NCI-H1105 (cell line): Measurements from ENCODE around the gene USP53.
"Not testable (repeated sequence)": the region's sequence is repeated elsewhere in the genome, so short reads cannot be mapped to it uniquely, and the experiment has no call there.

Source experiments
- DNase-seq: peaks from one replicate; lab custom pipeline; 2025; lab: John Stamatoyannopoulos, UW

The USP53 gene

DNA sequence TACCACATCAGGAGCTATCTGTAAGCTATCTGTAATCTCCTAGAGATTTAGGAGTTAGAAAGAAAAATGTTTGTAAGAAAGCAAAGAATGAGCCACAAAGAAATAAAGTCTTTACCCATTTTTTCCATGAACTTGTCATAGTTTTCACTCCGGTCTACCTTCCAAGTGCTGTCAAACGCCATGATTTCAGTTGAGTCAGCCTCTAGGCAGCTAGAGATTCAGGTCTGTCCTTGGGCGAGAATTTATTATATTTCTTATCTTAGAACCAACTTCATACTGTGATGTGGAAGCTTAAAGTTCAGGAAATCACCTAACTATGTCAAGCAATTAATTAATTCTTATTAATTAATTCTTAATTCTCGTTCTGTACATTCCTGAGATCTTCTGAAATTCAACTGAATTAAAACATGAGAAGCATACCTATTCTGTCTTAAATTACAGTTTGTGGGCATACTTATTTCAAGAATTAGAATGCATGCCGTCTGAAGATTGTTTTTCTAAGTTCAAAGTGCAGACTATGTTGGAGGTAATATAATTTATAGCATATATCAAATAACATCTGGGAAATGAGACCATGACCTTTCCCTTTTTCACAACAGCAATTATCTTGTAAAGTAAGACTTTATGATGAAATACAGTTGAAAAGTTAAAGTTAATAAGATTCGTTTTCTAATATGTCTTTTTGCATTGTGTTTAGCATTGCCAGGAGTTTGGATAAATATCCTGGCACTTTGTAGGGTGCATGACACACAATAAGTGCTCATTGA lies 109.6 kb downstream of the USP53 start, which contains the start of gene FABP2:
FABP2 (minus strand) TSS at position 218 of the 767 bp plus-strand sequence; CDS start at position 182, 36 bp downstream.
- no peak for DNase-seq

DNA sequence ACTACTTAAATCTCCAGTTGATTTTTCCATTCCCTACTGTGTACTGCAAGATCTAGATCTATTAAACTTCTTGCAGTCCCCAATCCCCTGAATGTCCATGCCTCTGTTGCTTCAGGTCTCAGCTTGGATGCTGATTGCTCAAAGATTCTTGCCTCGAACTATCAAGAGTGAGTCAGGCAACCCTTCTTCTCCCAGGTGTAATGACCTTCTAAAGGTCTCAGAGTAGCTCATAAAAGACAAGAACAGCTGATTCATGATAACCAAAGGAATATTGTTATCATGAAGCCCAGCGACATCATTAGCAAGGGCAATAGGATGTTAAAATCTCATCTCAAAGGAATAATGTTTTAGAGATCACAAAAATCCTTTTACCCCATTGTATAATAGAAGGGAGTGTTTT lies 116.2 kb downstream of the USP53 start:
- no peak for DNase-seq

DNA sequence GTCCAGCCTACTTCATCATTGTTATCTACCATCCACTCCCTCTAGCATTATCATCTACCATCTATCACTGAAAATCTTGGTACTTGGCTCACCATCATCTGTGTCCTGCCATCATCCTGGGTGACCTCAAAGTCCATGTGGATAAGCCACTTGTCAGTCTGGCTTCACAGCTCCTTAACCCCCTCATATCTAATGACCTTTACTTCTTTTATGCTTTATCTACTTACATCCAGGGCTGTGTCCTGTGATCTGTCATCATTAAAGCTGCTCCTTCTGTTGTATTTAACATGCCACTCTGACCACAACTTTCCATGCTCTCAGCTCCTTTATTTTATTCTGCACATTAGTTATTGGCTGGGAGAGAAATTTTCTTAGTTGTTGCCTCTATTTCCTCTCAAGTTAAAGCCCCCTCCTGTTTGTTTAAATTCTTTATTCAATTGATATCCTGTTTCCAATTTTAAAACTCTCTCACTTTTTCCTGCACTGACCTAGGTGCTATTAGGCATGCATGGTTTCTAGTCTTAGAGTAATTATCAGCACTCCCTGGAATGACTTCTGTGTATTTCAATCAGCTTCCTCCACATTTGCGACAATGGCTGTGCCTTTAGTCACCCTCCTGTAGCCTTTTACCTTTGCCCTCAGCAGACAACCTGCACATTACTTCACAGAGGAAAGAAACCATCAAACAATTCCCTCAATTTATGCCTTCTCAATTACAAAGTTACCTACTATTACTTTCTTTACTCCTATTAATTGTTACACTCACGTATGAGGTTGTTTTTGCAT lies 117.5 kb downstream of the USP53 start:
- no peak for DNase-seq

DNA sequence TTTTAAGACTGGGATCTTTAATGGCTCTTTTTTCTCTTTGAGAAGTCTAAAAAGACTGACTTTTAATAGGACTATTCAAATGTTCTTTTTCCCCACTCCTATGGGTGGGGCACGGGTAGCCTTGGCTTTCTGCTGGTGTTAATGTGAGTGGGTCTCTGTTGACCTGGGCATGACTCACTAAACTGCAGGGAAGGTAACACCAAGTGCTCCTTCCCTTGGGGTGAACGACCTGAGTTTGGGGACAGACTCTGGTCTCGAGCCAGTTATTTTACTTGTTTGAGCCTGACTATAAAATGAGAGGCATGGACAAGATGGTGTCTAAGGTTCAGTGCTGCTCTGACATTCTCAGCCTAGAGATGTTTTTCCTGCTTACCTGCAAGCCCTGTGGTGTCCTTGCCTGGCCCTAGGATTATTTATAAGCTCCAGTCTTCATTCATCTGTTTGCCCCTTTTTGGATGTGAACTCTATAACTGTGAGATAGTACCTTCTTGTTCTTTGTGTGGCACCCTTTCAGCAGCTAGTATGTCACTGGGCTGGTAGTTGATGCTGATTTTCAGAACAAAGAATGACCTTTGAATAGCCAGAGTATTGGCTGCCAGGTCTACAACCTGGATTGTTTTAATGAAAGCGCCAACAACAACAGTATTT lies 123.9 kb downstream of the USP53 start:
- DNase-seq = not testable (repeated sequence)

DNA sequence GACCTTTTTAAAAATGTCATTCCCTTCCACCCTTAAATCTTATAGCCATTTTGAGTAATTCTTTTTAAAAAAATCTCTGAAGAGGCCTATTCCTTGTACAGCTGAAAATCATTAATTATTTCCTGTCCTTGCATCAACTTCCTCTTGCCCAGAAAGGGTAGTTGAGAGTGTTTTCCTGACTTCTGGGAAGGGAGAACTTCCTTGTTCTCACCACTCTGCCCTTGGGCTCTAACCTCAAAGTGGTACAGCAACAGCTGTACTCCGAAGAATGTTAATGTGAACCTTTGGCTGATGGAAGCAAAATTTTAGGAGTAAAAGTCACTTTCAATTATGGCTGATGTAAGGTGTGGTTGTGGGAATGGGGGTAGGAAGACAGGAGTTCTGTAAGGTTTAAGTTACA lies 124.5 kb downstream of the USP53 start:
- no peak for DNase-seq

DNA sequence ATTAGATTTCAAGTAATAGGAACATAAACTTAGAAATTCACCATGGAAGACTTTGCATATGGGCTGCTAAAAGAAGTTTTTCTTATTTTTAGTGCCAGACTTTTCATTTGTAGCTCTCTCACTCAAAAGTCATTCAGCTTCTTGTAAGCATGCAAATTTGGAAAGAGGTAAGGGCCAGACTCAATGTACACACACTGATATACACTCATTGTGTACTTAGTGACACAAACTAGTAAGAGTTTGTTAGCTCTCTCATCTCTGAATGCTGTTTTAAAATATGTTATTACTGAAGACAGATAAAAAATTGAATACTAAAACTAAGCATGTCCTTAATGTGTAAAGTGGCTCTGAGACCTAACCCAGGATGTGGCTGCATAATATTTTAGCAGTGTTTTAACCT lies 127.4 kb downstream of the USP53 start:
- not testable (repeated sequence) for DNase-seq

DNA sequence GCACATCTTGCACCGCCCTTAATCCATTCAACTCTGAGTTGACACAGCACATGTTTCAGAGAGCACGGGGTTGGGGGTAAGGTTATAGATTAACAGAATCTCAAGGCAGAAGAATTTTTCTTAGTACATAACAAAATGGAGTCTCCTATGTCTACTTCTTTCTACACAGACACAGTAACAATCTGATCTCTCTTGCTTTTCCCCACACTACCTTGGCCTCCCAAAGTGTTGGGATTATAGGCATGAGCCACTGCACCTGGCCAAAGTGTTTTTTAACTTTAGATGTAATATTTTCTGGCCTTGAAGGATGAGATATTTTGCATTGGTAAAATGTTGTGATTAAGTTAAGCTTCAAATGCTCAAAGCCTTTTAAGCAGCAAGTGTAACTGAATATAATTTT lies 130.8 kb downstream of the USP53 start:
- DNase-seq = not testable (repeated sequence)
